ENCODE measurements around the gene GAK. TPM values are rescaled to one million over a fixed set of nuclear protein-coding genes. Genes with fewer than 3 reads are reported as not detected.

The GAK gene
- total and polyA plus RNA-seq, 2 of the 4 experiments (the other 2 are of a cell fraction): 45.1 to 133 TPM

- Histone ChIP-seq H3K23ac (ENCODE audit: low read depth, low read length) (no peak overlapping the region), H4K5ac (ENCODE audit: low read depth, low read length) (no peak overlapping the region), H3K27me3 (ENCODE audit: control insufficient read depth, insufficient read depth, low read length) (no peaks in the 10 kb centered on the region), H3K14ac (replicated peaks; ENCODE audit: low read depth, low read length) (no peak overlapping the region), H3K4me2 (ENCODE audit: low read depth, low read length) (no peak overlapping the region), H3K9me3 (ENCODE audit: control insufficient read depth, insufficient read depth, low read length) (no peaks in the 10 kb centered on the region), H3K4ac (ENCODE audit: low read depth, low read length) (no peak overlapping the region), H2AFZ (replicated peaks; ENCODE audit: low read length, poor library complexity) (no peak overlapping the region), H3K18ac (ENCODE audit: low read depth, low read length) (no peak overlapping the region), H2BK120ac (ENCODE audit: low read depth, low read length) (no peak overlapping the region), H2BK5ac (ENCODE audit: low read depth, low read length, poor library complexity, severe bottlenecking) (no peak overlapping the region), H4K8ac (ENCODE audit: low read depth in 2 of 2, low read length in 2 of 2) (no peak overlapping the region), H3K27ac (ENCODE audit: insufficient read depth, low read length) (no peak overlapping the region), H2BK15ac (ENCODE audit: low read depth, low read length) (no peak overlapping the region), H2AK5ac (ENCODE audit: low read depth, low read length) (no peak overlapping the region), H2BK20ac (ENCODE audit: low read depth, low read length) (no peak overlapping the region), H3K79me1 (ENCODE audit: low read depth in 1 of 2, low read length in 2 of 2) (peaks cover 10 to 47% of the 10 kb centered on the region in 2 experiments; a peak in 2 of 4 replicates), H3K9me1 (ENCODE audit: insufficient read depth, low read length) (no peaks in the 10 kb centered on the region), H3K4me1 (ENCODE audit: control insufficient read depth, insufficient read depth, low read length) (no peaks in the 10 kb centered on the region), H2AK9ac (replicated peaks; ENCODE audit: low read depth, low read length, poor library complexity) (no peak overlapping the region), H4K20me1 (ENCODE audit: insufficient read depth, low read length) (peaks cover 19% of the 10 kb centered on the region), H3K9ac (ENCODE audit: low read depth, low read length) (no peak overlapping the region), H3K56ac (ENCODE audit: extremely low read depth, insufficient read depth, low read length) (no peak overlapping the region), H3K36me3 (ENCODE audit: control insufficient read depth, insufficient read depth, low read length) (peaks cover 61% of the 10 kb centered on the region), H3K4me3 (ENCODE audit: insufficient read depth, low read depth, low read length) (no peak overlapping the region), H4K91ac (ENCODE audit: insufficient read depth, low read depth, low read length) (no peak overlapping the region)
- no TSS peak for BruUV-seq (replicated peaks)
- ATAC-seq (ENCODE audit: low read depth) (no peak), DNase-seq (no peak)
- TF ChIP-seq NFE2L2 (IDR thresholded peaks at IDR 0.05; ENCODE audit: low read depth, low read length): no peak
- TF ChIP-seq USF2 (IDR thresholded peaks at IDR 0.05; ENCODE audit: low read depth, low read length): no peak
- TF ChIP-seq POLR2A (IDR thresholded peaks at IDR 0.05; ENCODE audit: low read depth, low read length): no peak
- TF ChIP-seq MAZ (IDR thresholded peaks at IDR 0.05; ENCODE audit: borderline replicate concordance, low read depth, low read length): no peak
- no peak for TF ChIP-seq FOS (IDR thresholded peaks at IDR 0.05; ENCODE audit: low read depth, low read length)
- no peak for TF ChIP-seq CTCF (conservative IDR thresholded peaks at IDR 0.05; ENCODE audit: low read depth, low read length)
- TF ChIP-seq CEBPB (IDR thresholded peaks at IDR 0.05; ENCODE audit: low read depth, low read length): no peak
- no peak for TF ChIP-seq BHLHE40 (IDR thresholded peaks at IDR 0.05; ENCODE audit: low read depth, low read length)
- TF ChIP-seq CHD1 (IDR thresholded peaks at IDR 0.05; ENCODE audit: low read depth, low read length): no peak
- intact Hi-C loops (cut with micrococcal nuclease) (no loop called here), dilution Hi-C loops (cut with HindIII; ENCODE audit: low sequenced_read_pairs, unreplicated experiment) (no loop called here), in situ Hi-C loops (cut with MboI; ENCODE audit: low sequenced_read_pairs) (no loop called here)
- ChIA-PET CTCF (no interaction called here), POLR2A (ENCODE audit: unreplicated experiment) (no interaction called here)
- WGBS, 2 experiments (ENCODE audit: extremely low coverage in 2 of 2, insufficient read length in 1 of 2): 93% methylated on average over 10 of the region's 20 CpGs; no CpG with 5 or more reads in 1 of the 2 experiments
Measured at GRCh38 chr4:896630-897029, 35.5 kb downstream of the GAK start.

Measured in IMR-90 (cell line).